Chondrocyte (in vitro differentiated cells): ENCODE measurements around the gene NDUFB1. TPM values are rescaled to one million over a fixed set of nuclear protein-coding genes. Genes with fewer than 3 reads are reported as not detected.

ENCODE experiments used
- DNase-seq: peaks from one replicate; pipeline ENCODE4 v3.0.0; 2021; ENCODE audit warnings: mixed read lengths, low spot score
- H3K27ac Mint-ChIP-seq: one replicate; pipeline ENCODE4 v1.8.0; 2021; ENCODE audit warnings: mild to moderate bottlenecking, moderate library complexity, mixed read lengths; ENCODE audit not compliant: unreplicated experiment
- H3K27me3 Mint-ChIP-seq: 2 replicates; pipeline ENCODE4 v1.8.0; 2021; ENCODE audit warnings: low read depth, mixed read lengths
- H3K36me3 Mint-ChIP-seq: 2 replicates; pipeline ENCODE4 v1.8.0; 2021; ENCODE audit warnings: low read depth, mixed read lengths
- H3K4me1 Mint-ChIP-seq: 2 replicates; pipeline ENCODE4 v1.8.0; 2021; ENCODE audit warnings: low read depth, mild to moderate bottlenecking, mixed read lengths
- H3K4me3 Mint-ChIP-seq: one replicate; pipeline ENCODE4 v1.8.0; 2021; ENCODE audit warnings: mild to moderate bottlenecking, moderate library complexity, mixed read lengths; ENCODE audit not compliant: unreplicated experiment
- H3K9me3 Mint-ChIP-seq: 2 replicates; pipeline ENCODE4 v1.8.0; 2021; ENCODE audit warnings: low read depth, mixed read lengths
- CTCF ChIP-seq: fragments of 200-600 bp; sonication (generic); IDR thresholded peaks from 2 replicates; pipeline ENCODE4 v1.5.0; 2021; ENCODE audit warnings: antibody characterized with exemption, mild to moderate bottlenecking, moderate library complexity
- total RNA-seq: library from RNA; stranded (reverse); gene quantifications from 3 replicates; pipeline ENCODE4 v1.2.1, GENCODE V29; 2021

The NDUFB1 gene
- total RNA-seq, 1 donor from 2014 or later, result 90.4 TPM

- Mint-ChIP-seq H3K36me3 (peaks cover 11% of the 10 kb centered on the region), H3K4me1 (peaks cover 3% of the 10 kb centered on the region), H3K4me3 (no peak overlapping the region), H3K9me3 (no peaks in the 10 kb centered on the region), H3K27me3 (no peaks in the 10 kb centered on the region), H3K27ac (no peak overlapping the region)
- TF ChIP-seq CTCF, result no peak
- DNase-seq, result no peak
Observed at GRCh38 chr14:92134456-92134855, 12.9 kb upstream of the NDUFB1 start.

- Mint-ChIP-seq H3K9me3 (no peaks in the 10 kb centered on the region), H3K4me3 (peak overlapping the region; percentile 100), H3K4me1 (peaks cover 34% of the 10 kb centered on the region), H3K27me3 (no peaks in the 10 kb centered on the region), H3K36me3 (peaks cover 4% of the 10 kb centered on the region), H3K27ac (peak overlapping the region; percentile 100)
- DNase-seq, result no peak
- TF ChIP-seq CTCF, result no peak
Observed at GRCh38 chr14:92122761-92123160, 1.3 kb upstream of the NDUFB1 start.

- no peak for DNase-seq
- peaks cover 29% of the 10 kb centered on the region for H3K4me1 Mint-ChIP-seq
- H3K27ac Mint-ChIP-seq, result peak overlapping the region; percentile 100
- TF ChIP-seq CTCF, result peak; percentile 6
- H3K27me3 Mint-ChIP-seq, result no peaks in the 10 kb centered on the region
- H3K4me3 Mint-ChIP-seq, result peak overlapping the region; percentile 100
- no peaks in the 10 kb centered on the region for H3K9me3 Mint-ChIP-seq
- peaks cover 1% of the 10 kb centered on the region for H3K36me3 Mint-ChIP-seq
Observed at GRCh38 chr14:92122351-92122677, 808 bp upstream of the NDUFB1 start.

- Mint-ChIP-seq H3K27me3 (no peaks in the 10 kb centered on the region), H3K4me3 (peak overlapping the region; percentile 100), H3K4me1 (peaks cover 28% of the 10 kb centered on the region), H3K36me3 (peaks cover 4% of the 10 kb centered on the region), H3K9me3 (no peaks in the 10 kb centered on the region), H3K27ac (peak overlapping the region; percentile 100)
- no peak for DNase-seq
- peak; percentile 1 for TF ChIP-seq CTCF
Observed at GRCh38 chr14:92121207-92121669, 268 bp downstream of the NDUFB1 start.

- no peaks in the 10 kb centered on the region for H3K36me3 Mint-ChIP-seq
- no peak overlapping the region for H3K27ac Mint-ChIP-seq
- no peaks in the 10 kb centered on the region for H3K9me3 Mint-ChIP-seq
- no peak for TF ChIP-seq CTCF
- H3K4me1 Mint-ChIP-seq, result peaks cover 25% of the 10 kb centered on the region
- H3K4me3 Mint-ChIP-seq, result no peak overlapping the region
- DNase-seq, result no peak
- no peaks in the 10 kb centered on the region for H3K27me3 Mint-ChIP-seq
Observed at GRCh38 chr14:92109490-92109889, 12.0 kb downstream of the NDUFB1 start.
